PC-9 (cell line): ENCODE data around the gene CYP27B1. TPM values are rescaled to one million over a fixed set of nuclear protein-coding genes. Genes with fewer than 3 reads are reported as not detected.

ENCODE experiments used
- BruUV-seq: library from RNA; stranded (reverse); fragments of 400-500 nt; replicated peaks from 2 replicates; lab custom pipeline; 2021; lab: Mats Ljungman, UMichigan
- CTCF ChIA-PET: fragments of 300-600 bp; sonication (Branson Sonifier 250); formaldehyde crosslinking; loops from one replicate; lab custom pipeline; 2022; ENCODE audit warnings: antibody characterized with exemption; lab: Charles Lee
- POLR2A ChIA-PET: fragments of 300-600 bp; sonication (Branson Sonifier 250); formaldehyde crosslinking; loops from one replicate; lab custom pipeline; 2022; ENCODE audit warnings: antibody characterized with exemption; ENCODE audit not compliant: unreplicated experiment; lab: Charles Lee
- DNase-seq, 2 experiments: peaks; one replicate each; pipeline versions ENCODE4 v3.0.0 to v3.0.0-alpha.2; 2015 to 2022; ENCODE audit warnings: mixed read lengths in 1 of 2
- H2AFZ ChIP-seq: fragments of 200-600 bp; sonication (generic); 2 replicates; pipeline ENCODE4 v1.8.1; 2017; ENCODE audit warnings: antibody characterized with exemption
- H3F3A ChIP-seq: fragments of 200-600 bp; sonication (generic); 2 replicates; pipeline ENCODE4 v1.8.1; 2017; ENCODE audit warnings: antibody characterized with exemption, mild to moderate bottlenecking, low read depth; ENCODE audit not compliant: insufficient read depth
- H3K27ac ChIP-seq: fragments of 200-600 bp; sonication (generic); 2 replicates; pipeline ENCODE4 v1.6.1; 2016; ENCODE audit warnings: mixed run types
- H3K27me3 ChIP-seq: fragments of 200-600 bp; sonication (generic); 2 replicates; pipeline ENCODE4 v1.6.1; 2016; ENCODE audit warnings: low read depth, mixed run types; ENCODE audit not compliant: insufficient read depth
- H3K36me3 ChIP-seq: fragments of 200-600 bp; sonication (generic); 2 replicates; pipeline ENCODE4 v1.6.1; 2016; ENCODE audit warnings: low read depth, mixed run types
- H3K4me1 ChIP-seq: fragments of 200-600 bp; sonication (generic); replicated peaks from 2 replicates; pipeline ENCODE4 v1.6.1; 2016; ENCODE audit warnings: mixed run types; ENCODE audit not compliant: insufficient read depth
- H3K4me2 ChIP-seq: fragments of 200-600 bp; sonication (generic); 2 replicates; pipeline ENCODE4 v1.6.1; 2017; ENCODE audit warnings: mixed run types
- H3K4me3 ChIP-seq: fragments of 200-600 bp; sonication (generic); 2 replicates; pipeline ENCODE4 v1.6.1; 2016; ENCODE audit warnings: mixed run types
- H3K79me2 ChIP-seq: fragments of 200-600 bp; sonication (generic); 2 replicates; pipeline ENCODE4 v1.6.1; 2017; ENCODE audit warnings: low read depth, mixed run types
- H3K9me2 ChIP-seq: fragments of 200-600 bp; sonication (generic); 2 replicates; pipeline ENCODE4 v1.8.1; 2017; ENCODE audit warnings: mild to moderate bottlenecking; ENCODE audit not compliant: insufficient read depth
- H3K9me3 ChIP-seq: fragments of 200-600 bp; sonication (generic); 2 replicates; pipeline ENCODE4 v1.8.1; 2016; ENCODE audit warnings: low read depth; ENCODE audit not compliant: insufficient read depth
- H4K20me1 ChIP-seq: fragments of 200-600 bp; sonication (generic); 2 replicates; pipeline ENCODE4 v1.8.1; 2017; ENCODE audit not compliant: insufficient read depth
- CTCF ChIP-seq: fragments of 200-600 bp; sonication (generic); conservative IDR thresholded peaks from 2 replicates; pipeline ENCODE4 v1.6.1; 2017; ENCODE audit warnings: mixed run types, antibody characterized with exemption, mild to moderate bottlenecking, moderate library complexity
- EZH2 ChIP-seq: fragments of 200-600 bp; sonication (generic); IDR thresholded peaks from 2 replicates; pipeline ENCODE4 v1.8.0; 2017; ENCODE audit warnings: antibody characterized with exemption, low read depth
- intact Hi-C: fragments of 100-400 bp; cut with micrococcal nuclease; formaldehyde crosslinking; loops from one replicate; pipeline ENCODE4 v1.10.0; 2022; ENCODE audit not compliant: unreplicated experiment
- total RNA-seq: library from RNA; stranded (reverse); gene quantifications from 2 replicates; pipeline ENCODE4 v1.2.3, GENCODE V29; 2021

CYP27B1 gene
- total RNA-seq, 1 experiment from 2014 or later, result 1.8 TPM

GRCh38 chr12:57811028-57811755, 44.3 kb upstream of the CYP27B1 start:
- no peak overlapping the region for H2AFZ ChIP-seq
- no peaks in the 10 kb centered on the region for H4K20me1 ChIP-seq
- no peaks in the 10 kb centered on the region for H3K36me3 ChIP-seq
- H3F3A ChIP-seq, result no peaks in the 10 kb centered on the region
- ChIA-PET POLR2A (no interaction called here), CTCF (no interaction called here)
- H3K9me3 ChIP-seq, result no peaks in the 10 kb centered on the region
- no TSS peak for BruUV-seq
- no peaks in the 10 kb centered on the region for H3K79me2 ChIP-seq
- intact Hi-C loops, result no loop called here
- H3K4me2 ChIP-seq, result no peak overlapping the region
- H3K4me1 ChIP-seq, result peaks cover 10% of the 10 kb centered on the region; the same call in 1 of the 2 replicates
- DNase-seq, result no peak
- no peaks in the 10 kb centered on the region for H3K27me3 ChIP-seq
- H3K27ac ChIP-seq, result no peak overlapping the region
- no peak for TF ChIP-seq CTCF
- no peaks in the 10 kb centered on the region for H3K9me2 ChIP-seq
- H3K4me3 ChIP-seq, result no peak overlapping the region

GRCh38 chr12:57810450-57810849, 43.6 kb upstream of the CYP27B1 start:
- BruUV-seq, result no TSS peak
- no peak overlapping the region for H3K4me2 ChIP-seq
- DNase-seq, result peak; percentile 58 to 61

GRCh38 chr12:57809425-57809824, 42.5 kb upstream of the CYP27B1 start:
- Histone ChIP-seq H3K36me3 (no peaks in the 10 kb centered on the region), H3K9me3 (no peaks in the 10 kb centered on the region), H3K27ac (no peak overlapping the region), H3K79me2 (no peaks in the 10 kb centered on the region), H2AFZ (no peak overlapping the region), H3K9me2 (no peaks in the 10 kb centered on the region), H3K4me2 (no peak overlapping the region), H4K20me1 (no peaks in the 10 kb centered on the region), H3K4me3 (no peak overlapping the region), H3K4me1 (peaks cover 10% of the 10 kb centered on the region; the same call in 1 of the 2 replicates), H3K27me3 (no peaks in the 10 kb centered on the region), H3F3A (no peaks in the 10 kb centered on the region)
- intact Hi-C loops, result no loop called here
- CTCF ChIA-PET, result no interaction called here
- no TSS peak for BruUV-seq
- POLR2A ChIA-PET, result interaction anchor here (0.7 kb wide), 1 partner anchor 77 kb away, joined by 3 read pairs; no protein-coding TSS in a partner anchor
- no peak for TF ChIP-seq CTCF
- no peak for TF ChIP-seq EZH2
- no peak for DNase-seq

More at GRCh38 chr12:57810450-57810849, 43.6 kb upstream of the CYP27B1 start:
- Histone ChIP-seq H3K27ac (no peak overlapping the region), H3K9me2 (no peaks in the 10 kb centered on the region), H4K20me1 (no peaks in the 10 kb centered on the region), H3K79me2 (no peaks in the 10 kb centered on the region), H3K36me3 (no peaks in the 10 kb centered on the region), H3K4me1 (peaks cover 10% of the 10 kb centered on the region; the same call in 1 of the 2 replicates), H2AFZ (no peak overlapping the region), H3F3A (no peaks in the 10 kb centered on the region), H3K4me3 (no peak overlapping the region), H3K9me3 (no peaks in the 10 kb centered on the region), H3K27me3 (no peaks in the 10 kb centered on the region)
- TF ChIP-seq CTCF (no peak), EZH2 (no peak)
- ChIA-PET POLR2A (no interaction called here), CTCF (interaction anchor here (0.9 kb wide), 1 partner anchor 20 kb away, joined by 3 read pairs; no protein-coding TSS in a partner anchor)
- intact Hi-C loops, result no loop called here
